ENCODE measurements around the gene CCDC142.
A peak's percentile ranks its signal among the peaks of the same experiment; 100 is the strongest.

CCDC142 gene, protein sequence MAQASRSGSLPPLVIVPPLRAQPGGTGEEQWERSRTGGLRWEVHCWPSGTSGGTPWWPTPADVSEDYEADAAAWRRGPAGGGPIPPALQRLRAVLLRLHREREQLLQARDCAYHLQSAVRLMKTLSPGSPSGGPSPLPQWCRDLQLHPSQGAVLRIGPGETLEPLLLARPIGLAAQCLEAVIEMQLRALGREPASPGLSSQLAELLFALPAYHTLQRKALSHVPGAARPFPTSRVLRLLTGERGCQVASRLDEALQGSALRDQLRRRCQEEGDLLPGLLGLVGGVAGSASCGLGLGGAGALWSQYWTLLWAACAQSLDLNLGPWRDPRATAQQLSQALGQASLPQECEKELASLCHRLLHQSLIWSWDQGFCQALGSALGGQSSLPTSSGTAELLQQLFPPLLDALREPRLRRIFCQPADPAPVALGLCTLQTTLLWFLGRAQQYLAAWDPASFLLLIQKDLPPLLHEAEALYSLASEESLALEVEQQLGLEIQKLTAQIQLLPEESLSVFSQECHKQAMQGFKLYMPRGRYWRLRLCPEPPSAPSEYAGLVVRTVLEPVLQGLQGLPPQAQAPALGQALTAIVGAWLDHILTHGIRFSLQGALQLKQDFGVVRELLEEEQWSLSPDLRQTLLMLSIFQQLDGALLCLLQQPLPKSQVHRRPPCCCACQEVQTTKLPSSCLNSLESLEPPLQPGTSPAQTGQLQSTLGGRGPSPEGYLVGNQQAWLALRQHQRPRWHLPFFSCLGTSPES

DNA sequence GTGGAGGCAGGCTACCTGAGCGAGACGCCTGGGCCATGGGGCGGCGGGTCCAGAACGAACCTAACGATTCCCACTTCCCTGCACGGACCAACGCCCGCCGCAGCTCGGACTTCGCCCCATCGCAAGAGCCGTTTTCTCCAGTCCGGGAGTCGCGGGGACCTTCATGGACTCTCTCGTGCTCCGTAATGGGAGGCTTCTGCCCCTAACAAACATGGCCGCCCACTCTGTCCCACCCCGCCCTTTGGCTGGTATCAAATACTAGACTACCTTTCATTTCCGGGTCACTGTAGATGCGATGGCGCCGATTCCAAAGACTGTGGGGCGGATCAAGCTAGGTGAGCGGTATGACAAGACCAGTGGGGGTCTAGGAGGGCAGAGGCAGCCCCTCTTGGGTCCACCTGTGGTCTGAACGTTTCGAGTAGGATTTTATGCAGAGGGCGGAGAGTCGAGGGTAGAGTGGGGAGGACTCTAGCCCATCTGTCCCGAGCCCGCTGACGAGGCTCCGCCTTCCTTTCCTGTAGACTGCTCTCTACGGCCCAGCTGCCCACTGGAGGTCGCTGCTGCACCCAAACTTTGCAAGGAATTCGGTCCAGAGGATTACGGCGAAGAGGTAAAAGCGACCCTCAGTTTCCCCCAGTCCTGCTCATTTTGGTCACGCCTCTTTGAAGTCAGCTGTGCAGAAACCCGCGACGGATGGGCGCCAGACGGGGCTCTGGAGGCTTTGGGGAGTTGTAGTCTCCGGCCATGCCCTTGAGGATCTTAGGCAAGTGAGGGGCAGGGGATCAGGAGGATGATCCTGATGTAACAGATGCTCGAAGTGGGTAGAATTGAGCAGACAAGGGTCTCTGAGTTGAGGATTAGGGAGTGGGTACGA lies at the start of gene CCDC142, which contains the start of gene TTC31:
Gene CCDC142 (minus strand): TSS at position 198 of the 874 bp plus-strand sequence. CDS start 161 bp downstream, at position 37.
Gene TTC31 (plus strand): TSS at position 281 of the 874 bp plus-strand sequence. CDS start 15 bp downstream, at position 296.
- peaks cover 26% of the 10 kb centered on the region for H3K36me3 Mint-ChIP-seq (ENCODE audit: low read depth)
- peak within 1 kb of the TSS; percentile 95 to 99 (median 98) for H3K27ac Mint-ChIP-seq
- H3K27me3 Mint-ChIP-seq (ENCODE audit: low read depth), result no peaks in the 10 kb centered on the region
- H3K4me1 Mint-ChIP-seq, result peaks cover 17% of the 10 kb centered on the region
- no peaks in the 10 kb centered on the region for H3K9me3 Mint-ChIP-seq
- peak within 1 kb of the TSS; percentile 96 to 100 (median 99) for H3K4me3 Mint-ChIP-seq
- TF ChIP-seq, protein P1, sequence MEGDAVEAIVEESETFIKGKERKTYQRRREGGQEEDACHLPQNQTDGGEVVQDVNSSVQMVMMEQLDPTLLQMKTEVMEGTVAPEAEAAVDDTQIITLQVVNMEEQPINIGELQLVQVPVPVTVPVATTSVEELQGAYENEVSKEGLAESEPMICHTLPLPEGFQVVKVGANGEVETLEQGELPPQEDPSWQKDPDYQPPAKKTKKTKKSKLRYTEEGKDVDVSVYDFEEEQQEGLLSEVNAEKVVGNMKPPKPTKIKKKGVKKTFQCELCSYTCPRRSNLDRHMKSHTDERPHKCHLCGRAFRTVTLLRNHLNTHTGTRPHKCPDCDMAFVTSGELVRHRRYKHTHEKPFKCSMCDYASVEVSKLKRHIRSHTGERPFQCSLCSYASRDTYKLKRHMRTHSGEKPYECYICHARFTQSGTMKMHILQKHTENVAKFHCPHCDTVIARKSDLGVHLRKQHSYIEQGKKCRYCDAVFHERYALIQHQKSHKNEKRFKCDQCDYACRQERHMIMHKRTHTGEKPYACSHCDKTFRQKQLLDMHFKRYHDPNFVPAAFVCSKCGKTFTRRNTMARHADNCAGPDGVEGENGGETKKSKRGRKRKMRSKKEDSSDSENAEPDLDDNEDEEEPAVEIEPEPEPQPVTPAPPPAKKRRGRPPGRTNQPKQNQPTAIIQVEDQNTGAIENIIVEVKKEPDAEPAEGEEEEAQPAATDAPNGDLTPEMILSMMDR (IDR thresholded peaks at IDR 0.05; ENCODE audit: unreplicated experiment in 3 of 3), result peak; percentile 78 to 95 (median 82)

DNA sequence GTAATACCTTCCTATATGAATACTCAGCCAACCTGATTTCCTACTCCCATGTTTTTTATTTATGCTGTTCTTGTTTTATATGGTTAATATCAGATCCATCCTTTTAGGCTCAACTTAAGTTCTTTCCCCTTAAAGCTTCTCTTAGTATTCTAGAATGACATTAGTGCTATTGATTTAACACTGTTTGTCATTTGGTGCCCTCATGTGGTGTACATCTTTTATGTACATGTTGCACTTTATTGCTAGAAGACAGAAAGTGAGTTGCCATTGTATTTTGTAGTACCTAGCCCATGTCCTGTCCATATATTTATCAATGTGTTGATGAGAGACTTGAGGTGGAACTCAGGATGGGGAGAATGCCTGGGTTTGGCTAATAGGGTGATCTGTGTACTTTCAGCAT lies 49.4 kb upstream of the CCDC142 start:
- Mint-ChIP-seq H3K9me3 (no peaks in the 10 kb centered on the region), H3K4me3 (peak overlapping the region; percentile 67 to 99 (median 80)), H3K36me3 (ENCODE audit: low read depth) (peaks cover 15% of the 10 kb centered on the region), H3K4me1 (peaks cover 25% of the 10 kb centered on the region), H3K27ac (peak overlapping the region in 2 of 3 experiments; percentile 3 to 6), H3K27me3 (ENCODE audit: low read depth) (no peaks in the 10 kb centered on the region)
- TF ChIP-seq, protein P1 (IDR thresholded peaks at IDR 0.05; ENCODE audit: unreplicated experiment in 3 of 3), result peak; percentile 15 to 28 (median 23)

DNA sequence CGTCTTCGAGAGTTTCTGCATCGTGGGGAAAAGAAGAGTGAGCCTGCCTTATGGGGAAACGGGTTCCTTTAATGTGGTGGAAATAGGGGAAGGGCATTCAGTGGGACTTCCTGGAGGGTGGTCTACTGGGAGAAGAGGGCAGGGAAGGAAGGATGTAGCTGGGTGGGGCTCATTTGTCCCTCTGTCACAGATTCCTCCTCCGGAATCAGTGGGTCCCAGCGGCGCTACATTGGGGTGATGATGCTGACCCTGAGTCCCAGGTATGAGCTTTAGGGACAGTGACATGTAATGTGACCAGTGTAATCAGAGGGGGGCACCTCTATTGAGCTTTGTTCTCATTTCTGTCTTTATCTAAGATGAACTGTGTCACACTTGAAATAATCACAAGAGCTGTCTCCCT lies 48.9 kb upstream of the CCDC142 start:
- peaks cover 25% of the 10 kb centered on the region for H3K4me1 Mint-ChIP-seq
- no peaks in the 10 kb centered on the region for H3K9me3 Mint-ChIP-seq
- H3K27ac Mint-ChIP-seq, result peak overlapping the region in 1 of 3 experiments; percentile 6
- no peaks in the 10 kb centered on the region for H3K27me3 Mint-ChIP-seq (ENCODE audit: low read depth)
- peak overlapping the region; percentile 67 to 99 (median 97) for H3K4me3 Mint-ChIP-seq
- TF ChIP-seq, protein P1 (IDR thresholded peaks at IDR 0.05; ENCODE audit: unreplicated experiment in 3 of 3), result no peak
- H3K36me3 Mint-ChIP-seq (ENCODE audit: low read depth), result peaks cover 21% of the 10 kb centered on the region

DNA sequence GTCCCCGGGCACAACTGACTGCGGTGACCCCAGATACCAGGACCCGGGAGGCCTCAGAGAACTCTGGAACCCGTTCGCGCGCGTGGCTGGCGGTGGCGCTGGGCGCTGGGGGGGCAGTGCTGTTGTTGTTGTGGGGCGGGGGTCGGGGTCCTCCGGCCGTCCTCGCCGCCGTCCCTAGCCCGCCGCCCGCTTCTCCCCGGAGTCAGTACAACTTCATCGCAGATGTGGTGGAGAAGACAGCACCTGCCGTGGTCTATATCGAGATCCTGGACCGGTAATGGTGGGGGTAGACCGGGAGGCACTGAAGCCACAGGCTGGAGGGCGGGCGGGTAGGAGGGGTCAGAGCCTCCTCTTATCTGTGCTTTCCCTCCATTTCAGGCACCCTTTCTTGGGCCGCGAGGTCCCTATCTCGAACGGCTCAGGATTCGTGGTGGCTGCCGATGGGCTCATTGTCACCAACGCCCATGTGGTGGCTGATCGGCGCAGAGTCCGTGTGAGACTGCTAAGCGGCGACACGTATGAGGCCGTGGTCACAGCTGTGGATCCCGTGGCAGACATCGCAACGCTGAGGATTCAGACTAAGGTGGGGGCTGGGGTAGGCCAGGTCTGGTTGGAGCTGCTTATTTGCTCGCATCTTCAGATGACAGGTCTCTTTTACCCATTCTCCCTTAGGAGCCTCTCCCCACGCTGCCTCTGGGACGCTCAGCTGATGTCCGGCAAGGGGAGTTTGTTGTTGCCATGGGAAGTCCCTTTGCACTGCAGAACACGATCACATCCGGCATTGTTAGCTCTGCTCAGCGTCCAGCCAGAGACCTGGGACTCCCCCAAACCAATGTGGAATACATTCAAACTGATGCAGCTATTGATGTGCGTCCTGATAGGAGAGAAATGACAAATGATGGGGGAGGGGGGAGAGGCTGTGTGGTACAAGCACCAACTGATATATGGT lies 47.7 kb upstream of the CCDC142 start:
- Mint-ChIP-seq H3K9me3 (no peaks in the 10 kb centered on the region), H3K4me1 (peaks cover 25% of the 10 kb centered on the region), H3K36me3 (ENCODE audit: low read depth) (peaks cover 31% of the 10 kb centered on the region), H3K27ac (peak overlapping the region in 2 of 3 experiments; percentile 52 to 57), H3K4me3 (peak overlapping the region; percentile 97 to 99 (median 99)), H3K27me3 (ENCODE audit: low read depth) (no peaks in the 10 kb centered on the region)
- TF ChIP-seq, protein P1 (IDR thresholded peaks at IDR 0.05; ENCODE audit: unreplicated experiment in 3 of 3), result no peak
